ENCODE measurements around the gene SEMA5B. TPM values are rescaled to one million over a fixed set of nuclear protein-coding genes. Genes with fewer than 3 reads are reported as not detected.

The SEMA5B gene
- total RNA-seq, 6 donors from 2014 or later = 0.33 to 0.71 (median 0.65) TPM; not detected in 2

DNA sequence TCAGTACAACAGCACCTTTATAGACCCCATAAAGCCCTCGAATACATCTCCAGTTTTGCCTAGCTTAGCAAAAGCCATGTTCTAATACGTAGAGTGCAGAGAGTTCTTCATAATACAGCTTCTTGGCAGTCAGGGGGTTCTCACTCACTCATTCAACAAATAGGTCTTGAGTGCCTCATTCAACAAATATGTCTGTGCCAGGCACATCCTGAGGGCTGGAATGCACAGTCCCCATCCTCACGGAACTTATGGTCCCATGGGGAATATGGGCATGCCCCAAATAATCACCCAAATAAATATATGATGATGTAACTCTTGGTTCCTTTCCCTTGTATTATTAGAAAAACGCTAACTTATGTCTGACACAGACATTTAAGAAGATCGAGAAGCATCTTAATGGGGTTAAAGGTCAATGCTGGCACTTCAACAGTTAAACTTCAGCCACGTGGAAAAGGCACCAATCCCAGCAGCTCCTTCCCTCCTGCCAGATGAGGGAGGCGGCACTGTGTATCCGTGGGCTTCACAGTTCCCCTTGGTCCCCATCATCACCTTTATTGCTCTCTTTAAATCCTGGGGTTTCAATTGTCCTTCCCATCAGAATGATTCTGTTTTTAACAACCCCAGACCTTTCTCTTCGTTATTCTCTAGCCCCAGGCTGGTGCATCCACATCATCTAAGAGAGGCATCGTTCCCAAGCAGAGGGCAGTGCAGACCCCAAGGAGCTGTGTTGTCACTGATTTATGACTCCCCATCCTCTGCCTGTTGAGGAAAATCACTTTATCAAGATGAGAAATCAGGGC is 18.9 kb upstream of the SEMA5B start:
- no peaks in the 10 kb centered on the region for H3K36me3 ChIP-seq
- WGBS, 2 donors = 61 to 72% methylated on average over 10 of the region's 10 CpGs
- TF ChIP-seq EP300 (IDR thresholded peaks at IDR 0.05) (no peak), POLR2AphosphoS5 (IDR thresholded peaks at IDR 0.05) (no peak), POLR2A (IDR thresholded peaks at IDR 0.05) (no peak)
- TF ChIP-seq, protein P1, sequence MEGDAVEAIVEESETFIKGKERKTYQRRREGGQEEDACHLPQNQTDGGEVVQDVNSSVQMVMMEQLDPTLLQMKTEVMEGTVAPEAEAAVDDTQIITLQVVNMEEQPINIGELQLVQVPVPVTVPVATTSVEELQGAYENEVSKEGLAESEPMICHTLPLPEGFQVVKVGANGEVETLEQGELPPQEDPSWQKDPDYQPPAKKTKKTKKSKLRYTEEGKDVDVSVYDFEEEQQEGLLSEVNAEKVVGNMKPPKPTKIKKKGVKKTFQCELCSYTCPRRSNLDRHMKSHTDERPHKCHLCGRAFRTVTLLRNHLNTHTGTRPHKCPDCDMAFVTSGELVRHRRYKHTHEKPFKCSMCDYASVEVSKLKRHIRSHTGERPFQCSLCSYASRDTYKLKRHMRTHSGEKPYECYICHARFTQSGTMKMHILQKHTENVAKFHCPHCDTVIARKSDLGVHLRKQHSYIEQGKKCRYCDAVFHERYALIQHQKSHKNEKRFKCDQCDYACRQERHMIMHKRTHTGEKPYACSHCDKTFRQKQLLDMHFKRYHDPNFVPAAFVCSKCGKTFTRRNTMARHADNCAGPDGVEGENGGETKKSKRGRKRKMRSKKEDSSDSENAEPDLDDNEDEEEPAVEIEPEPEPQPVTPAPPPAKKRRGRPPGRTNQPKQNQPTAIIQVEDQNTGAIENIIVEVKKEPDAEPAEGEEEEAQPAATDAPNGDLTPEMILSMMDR (IDR thresholded peaks at IDR 0.05) = no peak
- H3K27me3 ChIP-seq = no peaks in the 10 kb centered on the region
- H3K27ac ChIP-seq = no peak overlapping the region
- DNase-seq (no peak), ATAC-seq (ENCODE audit: low FRiP score in 2 of 2) (no peak)
- H3K9me3 ChIP-seq = no peaks in the 10 kb centered on the region
- peaks cover 10 to 25% (median 12%) of the 10 kb centered on the region in 4 donors for H3K4me1 ChIP-seq
- H3K4me3 ChIP-seq = no peak overlapping the region

DNA sequence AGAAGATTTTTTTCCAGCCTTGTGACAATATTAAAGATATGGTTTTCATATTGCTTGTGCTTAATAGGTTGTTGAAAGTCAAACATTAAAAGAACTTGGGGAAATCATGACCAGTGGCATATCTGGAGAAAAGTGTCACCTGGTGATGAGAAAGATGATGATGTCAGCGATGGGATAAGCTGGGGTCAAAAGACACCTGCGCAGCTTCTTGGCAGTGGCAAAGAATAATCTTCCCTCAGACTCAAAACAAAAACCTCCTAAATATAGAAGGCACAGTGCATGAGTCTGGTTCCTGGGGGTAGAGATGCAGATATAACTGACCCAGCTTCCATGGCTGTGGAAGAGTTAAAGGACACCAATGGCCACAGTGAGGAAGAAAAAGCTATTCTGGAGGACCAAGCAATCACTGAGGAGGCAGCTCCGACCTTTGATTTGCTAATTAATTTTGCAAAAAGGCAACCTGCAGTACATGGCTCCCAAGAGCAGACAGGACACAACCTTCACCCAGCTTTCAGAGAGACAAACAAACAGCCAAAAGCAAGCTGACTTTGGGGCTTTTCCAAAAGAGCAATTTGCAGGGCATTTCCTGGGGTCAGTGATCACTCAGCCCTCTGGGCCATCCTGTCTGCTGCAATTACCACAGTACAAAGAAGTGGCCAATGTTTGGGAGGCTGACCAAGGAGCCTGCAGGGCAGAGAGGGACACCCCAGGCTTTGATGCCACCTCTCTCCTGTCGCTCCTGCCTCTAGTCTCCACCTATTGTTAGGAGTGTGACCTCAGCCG is 17.6 kb upstream of the SEMA5B start:
- no peaks in the 10 kb centered on the region for H3K9me3 ChIP-seq
- 73 to 81% methylated on average over 5 of the region's 5 CpGs for WGBS, 2 donors
- no peak overlapping the region for H3K27ac ChIP-seq
- TF ChIP-seq EP300 (IDR thresholded peaks at IDR 0.05) = no peak
- no peak for TF ChIP-seq POLR2AphosphoS5 (IDR thresholded peaks at IDR 0.05)
- TF ChIP-seq, protein P1 (IDR thresholded peaks at IDR 0.05) = no peak
- no peak for TF ChIP-seq POLR2A (IDR thresholded peaks at IDR 0.05)
- DNase-seq (no peak), ATAC-seq (ENCODE audit: low FRiP score in 2 of 2) (no peak)
- no peak overlapping the region for H3K4me3 ChIP-seq
- H3K27me3 ChIP-seq = no peaks in the 10 kb centered on the region
- no peaks in the 10 kb centered on the region for H3K36me3 ChIP-seq
- peaks cover 10 to 25% (median 12%) of the 10 kb centered on the region in 4 donors for H3K4me1 ChIP-seq

DNA sequence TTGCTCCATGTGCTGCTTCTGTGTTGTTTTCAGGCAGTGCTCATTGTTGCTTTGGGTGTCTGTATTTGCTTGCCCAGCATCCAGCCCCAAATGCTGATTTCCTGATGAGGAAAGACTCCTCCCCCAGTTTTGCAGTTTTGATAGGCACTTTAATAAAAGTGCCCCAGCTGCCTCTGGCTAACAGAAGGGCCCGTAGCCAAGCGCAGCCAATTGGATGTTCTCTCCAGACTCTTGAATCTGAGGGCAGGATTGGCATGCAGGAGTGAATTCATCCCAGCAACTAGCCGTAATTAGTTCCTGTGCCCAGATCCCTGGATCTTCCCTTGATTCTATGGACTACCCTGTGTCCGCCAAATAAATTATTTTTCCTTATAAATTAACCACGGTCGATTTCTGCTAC is 14.8 kb upstream of the SEMA5B start:
- H3K36me3 ChIP-seq = no peaks in the 10 kb centered on the region
- peak in 1 of 2 donors; percentile 53 for DNase-seq
- peaks cover 7 to 19% (median 14%) of the 10 kb centered on the region in 4 donors for H3K4me1 ChIP-seq
- ATAC-seq (ENCODE audit: low FRiP score in 2 of 2) = no peak
- TF ChIP-seq, protein P1 (IDR thresholded peaks at IDR 0.05) = no peak
- TF ChIP-seq POLR2AphosphoS5 (IDR thresholded peaks at IDR 0.05) = no peak
- TF ChIP-seq POLR2A (IDR thresholded peaks at IDR 0.05) = no peak
- TF ChIP-seq EP300 (IDR thresholded peaks at IDR 0.05) = no peak
- H3K27me3 ChIP-seq = no peaks in the 10 kb centered on the region
- no peak overlapping the region for H3K4me3 ChIP-seq
- no peaks in the 10 kb centered on the region for H3K9me3 ChIP-seq
- 78 to 82% methylated on average over 6 of the region's 6 CpGs for WGBS, 2 donors
- H3K27ac ChIP-seq = no peak overlapping the region

DNA sequence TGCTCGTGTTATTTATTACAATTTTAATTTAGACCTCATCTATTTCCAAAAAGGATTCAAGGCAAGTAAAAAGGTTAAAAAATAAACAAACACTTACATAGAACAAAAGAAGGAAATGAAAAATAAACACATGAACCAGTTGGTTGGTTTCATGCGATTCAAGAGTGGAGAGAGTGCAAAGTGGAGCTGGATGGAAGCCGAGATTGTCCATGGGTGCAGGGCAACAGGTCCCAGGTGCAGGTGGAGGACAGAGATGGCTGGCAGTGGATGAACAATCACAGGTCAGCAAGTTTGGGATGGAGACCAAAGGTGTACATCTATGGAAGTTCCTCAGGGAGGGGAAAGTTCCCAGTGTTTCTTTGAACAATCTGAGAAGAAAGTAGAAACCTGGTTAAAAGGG is 11.6 kb upstream of the SEMA5B start:
- TF ChIP-seq POLR2AphosphoS5 (IDR thresholded peaks at IDR 0.05) (no peak), POLR2A (IDR thresholded peaks at IDR 0.05) (no peak), EP300 (IDR thresholded peaks at IDR 0.05) (no peak)
- TF ChIP-seq, protein P1 (IDR thresholded peaks at IDR 0.05) = no peak
- 48 to 61% methylated on average over 3 of the region's 3 CpGs for WGBS, 2 donors
- peak in 1 of 2 donors; percentile 36 for DNase-seq
- H3K9me3 ChIP-seq = no peaks in the 10 kb centered on the region
- peaks cover 11 to 16% (median 13%) of the 10 kb centered on the region in 4 donors for H3K4me1 ChIP-seq
- no peak overlapping the region for H3K27ac ChIP-seq
- no peak overlapping the region for H3K4me3 ChIP-seq
- ATAC-seq (ENCODE audit: low FRiP score in 2 of 2) = no peak
- no peaks in the 10 kb centered on the region for H3K36me3 ChIP-seq
- no peaks in the 10 kb centered on the region for H3K27me3 ChIP-seq
